ENCODE results near the gene CSMD2.

The CSMD2 gene

DNA sequence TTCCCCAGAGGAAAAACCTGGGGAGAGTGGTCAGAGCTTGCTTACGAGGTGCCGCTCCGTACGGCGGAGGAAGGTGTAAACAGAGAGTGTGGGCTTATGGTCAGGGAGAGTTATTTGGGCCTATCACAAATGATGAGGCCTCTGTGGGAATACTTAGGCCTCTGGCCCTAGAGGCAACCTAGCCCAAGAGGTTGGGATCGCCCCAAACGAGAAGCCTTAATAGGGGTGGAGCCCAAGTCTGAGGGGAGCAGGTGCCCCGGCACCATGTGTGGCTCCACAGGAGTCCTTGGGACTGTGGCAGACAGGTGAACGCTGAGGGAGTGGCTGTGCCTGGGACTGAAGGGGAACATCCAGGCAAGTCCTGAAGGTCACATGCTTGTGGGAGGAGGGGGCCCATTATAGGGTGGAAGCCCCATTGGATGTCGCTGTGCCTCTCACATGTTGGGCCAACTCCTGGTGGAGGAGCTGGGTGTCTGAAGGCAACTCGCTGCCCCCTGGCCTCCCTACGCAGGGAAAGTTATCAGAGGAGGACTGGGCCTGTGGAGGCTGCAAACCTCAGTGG, 557.5 kb downstream of the CSMD2 start:
- DNase-seq (ENCODE audit: insufficient read length, low spot score), result no peak
- TF ChIP-seq, protein P1, sequence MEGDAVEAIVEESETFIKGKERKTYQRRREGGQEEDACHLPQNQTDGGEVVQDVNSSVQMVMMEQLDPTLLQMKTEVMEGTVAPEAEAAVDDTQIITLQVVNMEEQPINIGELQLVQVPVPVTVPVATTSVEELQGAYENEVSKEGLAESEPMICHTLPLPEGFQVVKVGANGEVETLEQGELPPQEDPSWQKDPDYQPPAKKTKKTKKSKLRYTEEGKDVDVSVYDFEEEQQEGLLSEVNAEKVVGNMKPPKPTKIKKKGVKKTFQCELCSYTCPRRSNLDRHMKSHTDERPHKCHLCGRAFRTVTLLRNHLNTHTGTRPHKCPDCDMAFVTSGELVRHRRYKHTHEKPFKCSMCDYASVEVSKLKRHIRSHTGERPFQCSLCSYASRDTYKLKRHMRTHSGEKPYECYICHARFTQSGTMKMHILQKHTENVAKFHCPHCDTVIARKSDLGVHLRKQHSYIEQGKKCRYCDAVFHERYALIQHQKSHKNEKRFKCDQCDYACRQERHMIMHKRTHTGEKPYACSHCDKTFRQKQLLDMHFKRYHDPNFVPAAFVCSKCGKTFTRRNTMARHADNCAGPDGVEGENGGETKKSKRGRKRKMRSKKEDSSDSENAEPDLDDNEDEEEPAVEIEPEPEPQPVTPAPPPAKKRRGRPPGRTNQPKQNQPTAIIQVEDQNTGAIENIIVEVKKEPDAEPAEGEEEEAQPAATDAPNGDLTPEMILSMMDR (IDR thresholded peaks at IDR 0.05; ENCODE audit: insufficient read depth, missing control alignments), result no peak
- FAIRE-seq, result no peak

DNA sequence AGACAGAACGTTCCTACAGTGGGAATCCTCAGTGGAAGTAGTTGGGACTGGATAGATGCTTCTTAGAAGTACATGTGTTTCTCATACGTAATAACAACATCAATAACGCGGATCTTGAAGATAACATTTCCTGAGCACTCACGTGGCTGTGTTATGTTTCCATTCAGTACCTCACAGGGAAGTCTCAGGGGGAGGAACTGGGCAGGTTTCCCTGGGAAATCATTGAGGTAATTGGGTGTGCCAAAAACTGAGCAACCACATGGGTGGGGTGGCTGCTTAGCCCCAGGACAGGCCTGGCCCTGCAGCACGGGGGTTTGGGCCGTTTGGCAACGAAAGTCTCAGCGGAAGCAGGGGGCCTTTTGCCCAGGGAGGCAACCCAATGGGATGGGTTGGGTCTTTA, 558.8 kb downstream of the CSMD2 start:
- TF ChIP-seq, protein P1 (IDR thresholded peaks at IDR 0.05; ENCODE audit: insufficient read depth, missing control alignments), result no peak
- DNase-seq (ENCODE audit: insufficient read length, low spot score) (no peak), FAIRE-seq (no peak)

DNA sequence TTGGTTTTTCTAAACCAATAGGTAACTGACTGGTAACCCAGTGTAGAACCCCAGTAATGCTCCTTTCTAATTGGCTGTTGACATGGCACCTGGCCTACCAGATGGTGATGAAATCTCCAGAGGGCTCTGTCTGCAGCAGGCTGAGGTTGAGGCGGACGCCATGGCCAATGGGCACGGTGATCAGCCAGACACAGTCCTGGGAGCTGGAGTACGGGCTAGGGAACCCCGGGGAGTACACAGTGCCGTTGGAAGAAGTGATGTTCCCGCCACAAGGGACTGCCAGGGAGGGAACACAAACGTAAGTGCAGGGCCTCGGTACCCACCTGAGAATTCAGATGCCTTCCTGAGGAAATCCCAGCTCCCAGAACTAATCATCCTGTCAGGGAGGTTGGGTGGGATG, 562.8 kb downstream of the CSMD2 start:
- TF ChIP-seq, protein P1 (IDR thresholded peaks at IDR 0.05; ENCODE audit: insufficient read depth, missing control alignments), result no peak
- FAIRE-seq, result no peak
- no peak for DNase-seq (ENCODE audit: insufficient read length, low spot score)

DNA sequence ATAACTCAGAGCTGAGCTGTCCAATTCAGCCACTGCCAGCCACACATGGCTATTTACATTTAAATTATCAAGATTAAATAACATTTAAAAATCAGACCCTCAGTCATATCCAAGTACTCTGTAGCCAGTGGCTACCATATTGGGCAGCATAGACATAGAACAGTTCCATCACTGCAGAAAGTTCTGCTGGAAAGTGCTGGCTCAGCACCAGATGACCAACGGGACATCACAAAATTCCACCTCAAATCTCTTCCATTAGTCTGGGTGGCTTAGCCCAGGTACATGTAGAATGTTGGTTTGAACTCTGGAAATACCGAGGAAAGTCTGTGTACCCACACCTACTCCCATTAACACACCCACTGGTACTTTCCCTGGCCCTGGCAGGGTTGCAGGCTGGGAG, 563.3 kb downstream of the CSMD2 start:
- FAIRE-seq, result no peak
- DNase-seq (ENCODE audit: insufficient read length, low spot score), result no peak
- TF ChIP-seq, protein P1 (IDR thresholded peaks at IDR 0.05; ENCODE audit: insufficient read depth, missing control alignments), result no peak

DNA sequence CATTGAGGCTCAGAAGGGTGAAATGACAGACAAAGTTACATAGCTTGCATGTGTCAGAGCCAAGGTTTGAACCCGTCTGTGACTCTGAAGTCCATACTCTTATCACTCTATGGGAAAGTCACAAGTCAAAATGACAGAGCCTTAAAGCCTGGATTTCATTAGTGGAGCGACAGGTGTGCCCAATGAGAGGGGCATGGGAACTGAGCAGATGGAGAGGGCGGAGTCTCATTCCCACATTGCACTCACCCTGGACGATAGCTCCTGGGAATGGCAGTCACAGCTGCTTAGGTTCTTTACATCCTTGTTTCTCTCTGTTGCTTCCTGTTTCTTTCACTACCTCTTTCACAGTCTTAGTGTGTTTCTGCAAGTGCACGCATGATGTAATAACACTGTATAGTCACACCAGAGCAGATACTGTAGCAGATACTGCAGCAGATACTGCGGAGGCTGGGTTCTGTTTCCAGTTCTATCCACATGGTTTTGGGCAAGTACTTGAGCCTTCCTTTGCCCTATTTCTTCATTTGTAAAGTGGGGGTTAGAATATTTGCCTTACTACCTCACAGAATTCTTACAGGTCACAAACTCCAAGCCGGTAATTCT, 565.4 kb downstream of the CSMD2 start:
- FAIRE-seq (no peak), DNase-seq (ENCODE audit: insufficient read length, low spot score) (no peak)
- TF ChIP-seq, protein P1 (IDR thresholded peaks at IDR 0.05; ENCODE audit: insufficient read depth, missing control alignments), result no peak

DNA sequence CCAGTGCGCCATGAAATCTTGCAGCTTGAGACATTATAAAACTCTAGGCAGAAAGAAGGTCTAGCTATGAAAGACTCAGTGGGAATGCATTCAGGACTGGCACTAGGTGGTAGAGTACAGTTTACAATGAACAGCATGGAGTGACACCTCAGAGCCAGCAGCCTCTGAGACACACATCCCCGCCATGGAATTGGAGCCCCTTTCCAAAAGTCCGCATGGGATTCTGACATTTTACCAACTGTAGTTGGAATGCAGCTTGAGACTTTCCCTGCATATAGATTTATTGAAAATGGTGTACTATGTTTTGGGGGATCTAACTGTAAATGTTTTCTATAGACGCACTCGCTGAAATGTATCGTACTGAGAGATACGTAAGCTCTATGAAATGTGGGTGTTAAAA, 576.3 kb downstream of the CSMD2 start:
- TF ChIP-seq, protein P1 (IDR thresholded peaks at IDR 0.05; ENCODE audit: insufficient read depth, missing control alignments), result no peak
- DNase-seq (ENCODE audit: insufficient read length, low spot score), result no peak
- no peak for FAIRE-seq

DNA sequence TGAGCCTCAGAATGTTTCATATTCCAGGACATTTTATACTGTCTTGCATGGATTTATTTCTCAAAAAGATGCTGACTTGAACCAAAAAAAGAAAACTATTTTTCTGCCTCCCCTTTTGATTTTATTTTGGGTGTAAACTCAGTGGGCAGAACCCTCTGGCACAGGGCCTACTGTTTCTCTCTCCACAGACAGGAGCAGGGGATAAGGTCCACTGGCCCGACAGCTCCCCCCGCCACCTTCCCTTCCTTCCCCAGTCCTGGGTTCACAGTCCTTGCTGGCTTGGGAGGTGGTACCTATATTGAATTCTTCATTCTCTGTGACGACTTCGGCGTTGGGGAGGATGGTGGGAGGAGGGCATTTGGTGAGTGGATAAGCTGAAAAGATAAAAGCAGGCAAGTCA, 578.2 kb downstream of the CSMD2 start:
- no peak for FAIRE-seq
- no peak for DNase-seq (ENCODE audit: insufficient read length, low spot score)
- TF ChIP-seq, protein P1 (IDR thresholded peaks at IDR 0.05; ENCODE audit: insufficient read depth, missing control alignments), result no peak
